Measurements from ENCODE around the gene NCKAP1. TPM values are rescaled to one million over a fixed set of nuclear protein-coding genes. Genes with fewer than 3 reads are reported as not detected.

Gene NCKAP1
- total RNA-seq, 4 donors from 2014 or later = 33.8 to 96.5 (median 77.4) TPM

- Histone ChIP-seq H3K9me3 (no peaks in the 10 kb centered on the region), H3K27me3 (no peaks in the 10 kb centered on the region), H3K4me3 (no peak overlapping the region), H3K27ac (no peak overlapping the region), H3K4me1 (no peaks in the 10 kb centered on the region), H3K36me3 (no peaks in the 10 kb centered on the region)
- no peak for DNase-seq
- TF ChIP-seq POLR2A (IDR thresholded peaks at IDR 0.05) = no peak
- no peak for TF ChIP-seq CTCF (IDR thresholded peaks at IDR 0.05)
Measured at GRCh38 chr2:183009249-183009899, 28.9 kb downstream of the NCKAP1 start.

GRCh38 chr2:183001948-183002347 is 36.3 kb downstream of the NCKAP1 start:
- no peaks in the 10 kb centered on the region for H3K27me3 ChIP-seq
- no peak for DNase-seq
- no peaks in the 10 kb centered on the region for H3K9me3 ChIP-seq
- TF ChIP-seq POLR2A (IDR thresholded peaks at IDR 0.05) (no peak), CTCF (IDR thresholded peaks at IDR 0.05) (no peak)
- H3K27ac ChIP-seq = no peak overlapping the region
- no peak overlapping the region for H3K4me3 ChIP-seq
- peaks cover 0 to 38% (median 0%) of the 10 kb centered on the region in 3 donors for H3K36me3 ChIP-seq
- no peaks in the 10 kb centered on the region for H3K4me1 ChIP-seq

- Histone ChIP-seq H3K4me1 (no peaks in the 10 kb centered on the region), H3K27ac (no peak overlapping the region), H3K9me3 (no peaks in the 10 kb centered on the region), H3K27me3 (no peaks in the 10 kb centered on the region), H3K36me3 (peaks cover 0 to 38% (median 0%) of the 10 kb centered on the region in 3 donors), H3K4me3 (no peak overlapping the region)
- TF ChIP-seq POLR2A (IDR thresholded peaks at IDR 0.05) (no peak), CTCF (IDR thresholded peaks at IDR 0.05) (no peak)
- DNase-seq = no peak
Measured at GRCh38 chr2:183000846-183001245, 37.4 kb downstream of the NCKAP1 start.

- no peaks in the 10 kb centered on the region for H3K4me1 ChIP-seq
- peaks cover 0 to 46% (median 0%) of the 10 kb centered on the region in 3 donors for H3K36me3 ChIP-seq
- H3K27me3 ChIP-seq = no peaks in the 10 kb centered on the region
- DNase-seq = no peak
- H3K27ac ChIP-seq = no peak overlapping the region
- TF ChIP-seq CTCF (IDR thresholded peaks at IDR 0.05) (no peak), POLR2A (IDR thresholded peaks at IDR 0.05) (no peak)
- H3K4me3 ChIP-seq = no peak overlapping the region
- no peaks in the 10 kb centered on the region for H3K9me3 ChIP-seq
Measured at GRCh38 chr2:182999348-183000028, 38.8 kb downstream of the NCKAP1 start.

GRCh38 chr2:182994228-182994912 is 43.9 kb downstream of the NCKAP1 start:
- no peaks in the 10 kb centered on the region for H3K9me3 ChIP-seq
- no peak overlapping the region for H3K27ac ChIP-seq
- no peak for DNase-seq
- TF ChIP-seq CTCF (IDR thresholded peaks at IDR 0.05) (no peak), POLR2A (IDR thresholded peaks at IDR 0.05) (no peak)
- H3K27me3 ChIP-seq = no peaks in the 10 kb centered on the region
- no peaks in the 10 kb centered on the region for H3K4me1 ChIP-seq
- peaks cover 0 to 34% (median 0%) of the 10 kb centered on the region in 3 donors for H3K36me3 ChIP-seq
- H3K4me3 ChIP-seq = no peak overlapping the region

Data from Peyer's patch (tissue), 4 donors.